ENCODE measurements around the gene TFPT. TPM values are rescaled to one million over a fixed set of nuclear protein-coding genes. Genes with fewer than 3 reads are reported as not detected.
A peak's percentile ranks its signal among the peaks of the same experiment; 100 is the strongest.

The TFPT gene
- total and polyA plus RNA-seq, 2 donors from 2014 or later, result 19.2 to 31.6 TPM

GRCh38 chr19:54149021-54149812, 33.8 kb upstream of the TFPT start:
- intact Hi-C loops (cut with DNase I), result no loop called here
- no peak overlapping the region for H3K4me3 ChIP-seq (ENCODE audit: low read length in 3 of 3)
- no peaks in the 10 kb centered on the region for H3K4me1 ChIP-seq (ENCODE audit: control insufficient read depth in 2 of 3, insufficient read depth in 2 of 3, low read depth in 1 of 3, low read length in 3 of 3)
- no peak for FAIRE-seq
- peaks cover 4 to 57% (median 50%) of the 10 kb centered on the region in 3 donors for H3K36me3 ChIP-seq (ENCODE audit: control insufficient read depth in 2 of 3, insufficient read depth in 3 of 3, low read length in 3 of 3)
- no peaks in the 10 kb centered on the region for H3K27me3 ChIP-seq (ENCODE audit: control insufficient read depth, insufficient read depth, low read length)
- H3K9ac ChIP-seq (ENCODE audit: low read length in 3 of 3), result no peak overlapping the region
- H3K9me3 ChIP-seq (ENCODE audit: control insufficient read depth in 2 of 3, insufficient read depth in 1 of 3, low read length in 3 of 3), result no peaks in the 10 kb centered on the region
- DNase-seq, result no peak
- no peak overlapping the region for H3K27ac ChIP-seq (ENCODE audit: low read depth in 2 of 2, low read length in 2 of 2)
- TF ChIP-seq CTCF (IDR thresholded peaks at IDR 0.05; ENCODE audit: borderline replicate concordance, extremely low read depth, insufficient read depth), result no peak

- FAIRE-seq, result no peak
- H3K27ac ChIP-seq (ENCODE audit: low read depth in 2 of 2, low read length in 2 of 2), result no peak overlapping the region
Observed at GRCh38 chr19:54148158-54148557, 32.7 kb upstream of the TFPT start.

DNA sequence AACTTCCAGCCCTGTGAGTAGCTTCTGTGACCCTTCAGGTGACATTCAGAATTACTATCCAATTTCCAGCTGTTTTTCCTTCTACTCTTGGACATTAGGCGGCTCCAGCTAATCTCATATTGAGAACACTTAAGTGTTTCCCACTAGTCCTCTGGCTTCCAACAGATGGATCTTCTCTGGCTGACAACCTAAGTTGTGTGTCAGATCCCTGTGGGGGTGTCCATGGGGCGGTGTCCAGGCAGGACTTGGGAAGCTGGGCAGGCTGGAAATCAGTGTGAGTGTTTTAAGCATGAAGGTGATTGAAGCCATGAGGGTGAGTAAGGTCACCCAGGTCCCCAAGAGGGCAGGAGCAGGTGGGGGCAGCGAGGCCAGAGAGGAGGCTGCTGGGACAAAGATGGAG, 32.2 kb upstream of the TFPT start:
- FAIRE-seq (no peak), DNase-seq (peak in 4 of 5 donors; percentile 33 to 92 (median 64))
- Histone ChIP-seq H3K27ac (ENCODE audit: low read depth in 2 of 2, low read length in 2 of 2) (no peak overlapping the region), H3K27me3 (ENCODE audit: control insufficient read depth, insufficient read depth, low read length) (no peaks in the 10 kb centered on the region), H3K4me3 (ENCODE audit: low read length in 3 of 3) (no peak overlapping the region), H3K4me1 (ENCODE audit: control insufficient read depth in 2 of 3, insufficient read depth in 2 of 3, low read depth in 1 of 3, low read length in 3 of 3) (no peaks in the 10 kb centered on the region), H3K9me3 (ENCODE audit: control insufficient read depth in 2 of 3, insufficient read depth in 1 of 3, low read length in 3 of 3) (no peaks in the 10 kb centered on the region), H3K9ac (ENCODE audit: low read length in 3 of 3) (no peak overlapping the region), H3K36me3 (ENCODE audit: control insufficient read depth in 2 of 3, insufficient read depth in 3 of 3, low read length in 3 of 3) (peaks cover 14 to 65% (median 57%) of the 10 kb centered on the region in 3 donors)
- intact Hi-C loops (cut with DNase I), result no loop called here
- no peak for TF ChIP-seq CTCF (IDR thresholded peaks at IDR 0.05; ENCODE audit: borderline replicate concordance, extremely low read depth, insufficient read depth)

More at GRCh38 chr19:54148158-54148557, 32.7 kb upstream of the TFPT start:
- Histone ChIP-seq H3K4me1 (ENCODE audit: control insufficient read depth in 2 of 3, insufficient read depth in 2 of 3, low read depth in 1 of 3, low read length in 3 of 3) (no peaks in the 10 kb centered on the region), H3K36me3 (ENCODE audit: control insufficient read depth in 2 of 3, insufficient read depth in 3 of 3, low read length in 3 of 3) (peaks cover 11 to 61% (median 53%) of the 10 kb centered on the region in 3 donors), H3K27me3 (ENCODE audit: control insufficient read depth, insufficient read depth, low read length) (no peaks in the 10 kb centered on the region), H3K9ac (ENCODE audit: low read length in 3 of 3) (no peak overlapping the region), H3K4me3 (ENCODE audit: low read length in 3 of 3) (no peak overlapping the region), H3K9me3 (ENCODE audit: control insufficient read depth in 2 of 3, insufficient read depth in 1 of 3, low read length in 3 of 3) (no peaks in the 10 kb centered on the region)
- peak in 1 of 5 donors; percentile 77 for DNase-seq
- intact Hi-C loops (cut with DNase I), result no loop called here
- TF ChIP-seq CTCF (IDR thresholded peaks at IDR 0.05; ENCODE audit: borderline replicate concordance, extremely low read depth, insufficient read depth), result no peak

Measured in kidney (tissue), 14 donors.